AG09309 (cell line): Measurements from ENCODE around the gene HIF3A.

Experiments
- DNase-seq: peaks from one replicate; pipeline ENCODE4 v3.0.0-alpha.2; 2010; ENCODE audit warnings: low read depth
- H3K4me3 ChIP-seq: 2 replicates; pipeline ENCODE4 v1.5.1; 2011; ENCODE audit warnings: mild to moderate bottlenecking, low read depth, low read length, moderate library complexity; ENCODE audit not compliant: control insufficient read depth
- TF ChIP-seq, protein P1 (sequence below): IDR thresholded peaks from 2 replicates; pipeline ENCODE4 v1.5.1; 2011; ENCODE audit warnings: mild to moderate bottlenecking, low read depth, low read length, inconsistent platforms; ENCODE audit not compliant: insufficient read depth, control insufficient read depth; ENCODE audit errors: missing control alignments

HIF3A gene

GRCh38 chr19:46383846-46384245 is 87.0 kb downstream of the HIF3A start:
- H3K4me3 ChIP-seq, result no peak overlapping the region
- TF ChIP-seq, protein P1, sequence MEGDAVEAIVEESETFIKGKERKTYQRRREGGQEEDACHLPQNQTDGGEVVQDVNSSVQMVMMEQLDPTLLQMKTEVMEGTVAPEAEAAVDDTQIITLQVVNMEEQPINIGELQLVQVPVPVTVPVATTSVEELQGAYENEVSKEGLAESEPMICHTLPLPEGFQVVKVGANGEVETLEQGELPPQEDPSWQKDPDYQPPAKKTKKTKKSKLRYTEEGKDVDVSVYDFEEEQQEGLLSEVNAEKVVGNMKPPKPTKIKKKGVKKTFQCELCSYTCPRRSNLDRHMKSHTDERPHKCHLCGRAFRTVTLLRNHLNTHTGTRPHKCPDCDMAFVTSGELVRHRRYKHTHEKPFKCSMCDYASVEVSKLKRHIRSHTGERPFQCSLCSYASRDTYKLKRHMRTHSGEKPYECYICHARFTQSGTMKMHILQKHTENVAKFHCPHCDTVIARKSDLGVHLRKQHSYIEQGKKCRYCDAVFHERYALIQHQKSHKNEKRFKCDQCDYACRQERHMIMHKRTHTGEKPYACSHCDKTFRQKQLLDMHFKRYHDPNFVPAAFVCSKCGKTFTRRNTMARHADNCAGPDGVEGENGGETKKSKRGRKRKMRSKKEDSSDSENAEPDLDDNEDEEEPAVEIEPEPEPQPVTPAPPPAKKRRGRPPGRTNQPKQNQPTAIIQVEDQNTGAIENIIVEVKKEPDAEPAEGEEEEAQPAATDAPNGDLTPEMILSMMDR, result no peak
- DNase-seq, result no peak

DNA sequence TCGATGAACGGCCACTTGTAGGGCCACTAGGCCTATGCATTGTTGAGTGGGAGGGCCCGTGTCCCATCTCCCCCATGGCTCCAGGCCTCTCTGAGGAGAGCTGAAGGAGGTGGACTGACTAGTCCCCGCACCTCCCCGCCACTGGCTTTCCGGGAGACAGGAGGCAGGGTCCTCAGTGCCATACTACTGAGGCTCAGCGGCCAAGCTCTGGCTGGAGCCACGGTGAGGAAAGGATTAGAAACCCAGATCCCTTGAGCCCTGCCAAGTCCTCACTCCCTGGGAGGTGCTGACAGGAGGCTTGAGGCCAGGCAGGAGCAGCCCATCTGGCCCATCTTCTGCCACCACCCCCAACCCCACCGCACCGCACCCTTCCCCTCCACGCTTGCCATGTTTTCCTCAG is 87.6 kb downstream of the HIF3A start:
- no peak for DNase-seq
- no peak overlapping the region for H3K4me3 ChIP-seq
- TF ChIP-seq, protein P1, result no peak

DNA sequence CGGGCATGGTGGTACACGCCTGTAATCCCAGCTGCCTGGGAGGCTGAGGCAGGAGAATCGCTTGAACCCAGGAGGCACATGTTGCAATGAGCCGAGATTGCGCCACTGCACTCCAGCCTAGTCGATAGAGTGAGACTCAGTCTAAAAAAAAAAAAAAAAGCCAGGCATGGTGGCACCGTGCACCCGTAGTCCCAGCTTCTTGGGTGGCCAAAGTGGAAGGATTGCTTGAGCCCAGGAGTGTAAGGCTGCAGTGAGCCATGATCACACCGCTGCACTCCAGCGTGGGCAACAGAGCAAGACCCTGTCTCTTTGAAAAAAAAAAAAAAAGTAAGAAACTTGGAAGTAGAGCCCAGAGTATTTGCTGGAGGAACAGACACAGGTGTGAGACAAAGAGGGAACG is 88.8 kb downstream of the HIF3A start:
- no peak for DNase-seq
- TF ChIP-seq, protein P1, result no peak
- H3K4me3 ChIP-seq, result no peak overlapping the region

GRCh38 chr19:46386151-46386550 is 89.3 kb downstream of the HIF3A start:
- TF ChIP-seq, protein P1, result no peak

DNA sequence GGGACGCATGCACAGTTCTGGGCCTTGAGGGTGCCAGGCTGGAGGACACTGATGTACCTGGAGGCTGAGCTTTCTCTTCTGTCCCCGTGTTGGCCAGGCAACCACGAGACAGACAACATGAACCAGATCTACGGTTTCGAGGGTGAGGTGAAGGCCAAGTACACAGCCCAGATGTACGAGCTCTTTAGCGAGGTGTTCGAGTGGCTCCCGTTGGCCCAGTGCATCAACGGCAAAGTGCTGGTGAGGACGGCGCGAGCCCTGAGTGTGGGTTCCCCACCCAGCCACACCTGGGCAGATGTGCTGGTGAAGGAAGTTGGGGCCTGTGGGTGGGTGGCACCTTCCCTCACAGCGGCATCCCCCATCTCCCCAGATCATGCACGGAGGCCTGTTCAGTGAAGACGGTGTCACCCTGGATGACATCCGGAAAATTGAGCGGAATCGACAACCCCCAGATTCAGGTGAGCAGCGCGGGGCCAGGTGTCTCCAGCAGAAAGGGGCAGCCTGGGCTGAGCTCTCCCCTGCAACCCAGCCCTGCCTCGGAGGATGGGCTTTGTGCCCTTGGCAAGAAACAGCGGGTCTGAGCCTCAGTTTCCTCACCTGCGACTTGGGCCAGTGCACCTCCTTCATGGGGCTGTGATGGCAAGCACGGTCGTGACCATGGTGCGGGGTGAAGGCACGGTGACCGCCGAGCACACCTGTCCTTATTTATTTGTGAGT is 90.3 kb downstream of the HIF3A start:
- H3K4me3 ChIP-seq, result no peak overlapping the region
- no peak for DNase-seq
- TF ChIP-seq, protein P1, result no peak

More at GRCh38 chr19:46386151-46386550, 89.3 kb downstream of the HIF3A start:
- H3K4me3 ChIP-seq, result no peak overlapping the region
- DNase-seq, result no peak

DNA sequence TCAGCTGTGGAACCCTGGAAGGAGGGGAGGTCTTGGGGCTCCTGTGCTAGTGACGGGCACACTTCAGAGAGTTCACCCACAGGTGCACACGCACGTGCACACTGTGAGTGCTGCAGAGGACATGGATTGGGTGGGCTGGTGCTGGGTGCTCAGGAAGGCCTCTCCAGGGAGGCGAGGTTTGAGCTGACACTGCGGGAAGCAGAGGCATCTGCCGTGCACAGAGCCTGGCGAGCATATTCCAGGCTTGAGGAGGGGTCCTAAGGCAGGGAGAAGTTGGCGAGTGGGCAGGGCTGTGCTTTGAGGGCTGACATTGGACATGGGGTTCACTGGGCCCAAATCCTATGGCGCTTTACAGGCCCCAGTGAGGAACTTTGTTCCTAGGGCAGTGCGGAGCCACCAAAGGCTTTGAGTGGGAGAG is 90.9 kb downstream of the HIF3A start:
- H3K4me3 ChIP-seq, result no peak overlapping the region
- TF ChIP-seq, protein P1, result no peak
- no peak for DNase-seq
